EL (cell line): ENCODE results near the gene SEC24B.

Source experiments
- DNase-seq: peaks from one replicate; pipeline ENCODE4 v3.0.0-alpha.2; 2016

The SEC24B gene

GRCh38 chr4:109588176-109588575, 154.6 kb downstream of the SEC24B start:
- DNase-seq = no peak

- no peak for DNase-seq
These were observed 155.5 kb downstream of the SEC24B start for GRCh38 chr4:109589119-109589518.

GRCh38 chr4:109589605-109590004, 156.0 kb downstream of the SEC24B start:
- DNase-seq = no peak
